Activated T-helper 2 cell treated with anti-CD3 and anti-CD28 coated beads, Interferon-gamma antibody, Interleukin-2, Interleukin-4, amounts not matched to agents 10 μg/mL and 5 μg/mL and 100 μg/mL, durations not matched to agents 14 hours and 24 hours and 36 hours (primary cell): ENCODE data around the gene ZBTB7C. TPM values are rescaled to one million over a fixed set of nuclear protein-coding genes. Genes with fewer than 3 reads are reported as not detected.

Source experiments
- DNase-seq: peaks from one replicate; pipeline ENCODE4 v3.0.0; 2021; ENCODE audit warnings: low spot score
- H3K27ac Mint-ChIP-seq: one replicate; pipeline ENCODE4 v1.8.0; 2021; ENCODE audit warnings: mixed read lengths
- H3K27me3 Mint-ChIP-seq: one replicate; pipeline ENCODE4 v1.8.0; 2021; ENCODE audit warnings: low read depth, mixed read lengths
- H3K36me3 Mint-ChIP-seq: one replicate; pipeline ENCODE4 v1.8.0; 2021; ENCODE audit warnings: low read depth, mixed read lengths
- H3K4me1 Mint-ChIP-seq: one replicate; pipeline ENCODE4 v1.8.0; 2021; ENCODE audit warnings: low read depth, mixed read lengths
- H3K4me3 Mint-ChIP-seq: one replicate; pipeline ENCODE4 v1.8.0; 2021; ENCODE audit warnings: low read depth, mild to moderate bottlenecking, moderate library complexity, mixed read lengths
- H3K9me3 Mint-ChIP-seq: one replicate; pipeline ENCODE4 v1.8.0; 2021; ENCODE audit warnings: mixed read lengths
- intact Hi-C: fragments of 100-400 bp; cut with micrococcal nuclease; formaldehyde crosslinking; loops from one replicate; pipeline ENCODE4 v1.15.1; 2023
- total RNA-seq: library from RNA; stranded (reverse); gene quantifications from 2 replicates; pipeline ENCODE4 v1.2.3, GENCODE V29; 2022

ZBTB7C gene
- total RNA-seq, 1 donor from 2014 or later: 0.21 TPM

GRCh38 chr18:48074929-48075706 is 334.1 kb downstream of the ZBTB7C start:
- Mint-ChIP-seq H3K27me3 (peaks cover 7% of the 10 kb centered on the region), H3K36me3 (no peaks in the 10 kb centered on the region), H3K4me3 (no peak overlapping the region), H3K9me3 (no peaks in the 10 kb centered on the region), H3K4me1 (no peaks in the 10 kb centered on the region), H3K27ac (no peak overlapping the region)
- DNase-seq: no peak
- intact Hi-C loops: no loop called here

DNA sequence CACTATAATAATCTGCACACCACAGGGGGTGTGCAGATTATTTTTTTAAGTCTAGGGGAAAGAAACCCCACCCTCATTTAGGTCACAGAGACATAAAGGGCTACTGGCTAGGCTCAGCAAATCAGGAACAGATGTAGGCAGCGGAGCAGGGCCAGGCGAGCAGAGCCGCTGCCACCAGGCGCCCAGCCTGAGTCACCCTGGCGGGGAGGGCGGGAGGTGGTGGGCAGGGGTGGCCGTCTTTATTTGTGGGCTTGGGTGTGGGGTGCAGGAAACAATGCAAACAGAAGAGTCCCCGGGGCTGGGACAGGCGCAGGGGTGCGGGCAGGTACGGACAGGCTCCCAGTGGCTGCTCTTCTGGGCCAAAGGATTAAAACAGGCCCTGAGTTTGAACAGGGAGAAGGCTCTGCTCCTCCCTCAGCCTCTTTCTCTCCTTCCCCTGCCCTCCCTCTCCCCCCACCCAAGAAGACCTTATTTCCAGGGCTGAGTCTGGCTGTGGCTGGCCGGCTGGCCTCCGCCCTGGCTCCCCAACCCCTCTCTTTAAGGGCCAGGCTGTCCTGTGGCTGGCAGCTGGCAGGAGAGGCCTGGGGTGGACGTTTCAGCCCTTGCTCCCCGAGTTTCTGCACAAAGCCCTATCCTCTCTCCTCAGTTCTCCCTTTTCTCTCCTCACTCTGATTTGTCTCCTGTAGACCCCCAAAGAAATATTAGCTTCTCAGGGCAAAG is 335.8 kb downstream of the ZBTB7C start:
- Mint-ChIP-seq H3K9me3 (no peaks in the 10 kb centered on the region), H3K27ac (no peak overlapping the region), H3K4me1 (no peaks in the 10 kb centered on the region), H3K27me3 (peaks cover 8% of the 10 kb centered on the region), H3K4me3 (no peak overlapping the region), H3K36me3 (no peaks in the 10 kb centered on the region)
- intact Hi-C loops: no loop called here
- no peak for DNase-seq

GRCh38 chr18:48072428-48073204 is 336.6 kb downstream of the ZBTB7C start:
- DNase-seq: no peak
- intact Hi-C loops: no loop called here
- Mint-ChIP-seq H3K4me3 (no peak overlapping the region), H3K27me3 (peaks cover 8% of the 10 kb centered on the region), H3K9me3 (no peaks in the 10 kb centered on the region), H3K36me3 (no peaks in the 10 kb centered on the region), H3K27ac (no peak overlapping the region), H3K4me1 (no peaks in the 10 kb centered on the region)

DNA sequence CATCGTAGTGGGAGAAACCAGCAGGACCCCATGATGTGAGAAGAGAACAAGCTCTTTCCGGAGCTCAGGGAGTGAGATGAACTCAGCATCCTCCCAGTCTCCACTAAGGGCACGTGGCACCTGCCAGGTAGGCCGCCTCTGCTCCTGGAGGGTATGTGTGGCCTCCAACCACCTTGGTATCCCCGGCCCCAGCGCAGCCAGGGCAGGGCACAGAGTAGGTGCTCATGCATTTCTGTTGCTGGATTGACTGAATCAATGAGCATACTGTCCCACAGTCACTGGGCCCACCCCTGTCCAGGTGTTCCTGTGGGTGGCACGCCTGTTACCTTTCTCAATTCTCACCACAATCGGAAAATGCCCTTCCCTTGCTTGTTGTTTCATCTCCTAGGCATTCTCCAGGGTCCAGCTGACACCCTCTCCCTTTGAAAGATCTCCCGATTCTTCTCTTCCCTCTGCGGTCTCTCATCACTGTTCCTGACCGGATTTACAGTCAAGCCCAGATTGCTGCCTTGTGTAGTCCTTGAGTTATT is 340.2 kb downstream of the ZBTB7C start:
- Mint-ChIP-seq H3K27me3 (peaks cover 6% of the 10 kb centered on the region), H3K36me3 (no peaks in the 10 kb centered on the region), H3K9me3 (no peaks in the 10 kb centered on the region), H3K4me3 (no peak overlapping the region), H3K27ac (no peak overlapping the region), H3K4me1 (no peaks in the 10 kb centered on the region)
- DNase-seq: no peak
- intact Hi-C loops: no loop called here

DNA sequence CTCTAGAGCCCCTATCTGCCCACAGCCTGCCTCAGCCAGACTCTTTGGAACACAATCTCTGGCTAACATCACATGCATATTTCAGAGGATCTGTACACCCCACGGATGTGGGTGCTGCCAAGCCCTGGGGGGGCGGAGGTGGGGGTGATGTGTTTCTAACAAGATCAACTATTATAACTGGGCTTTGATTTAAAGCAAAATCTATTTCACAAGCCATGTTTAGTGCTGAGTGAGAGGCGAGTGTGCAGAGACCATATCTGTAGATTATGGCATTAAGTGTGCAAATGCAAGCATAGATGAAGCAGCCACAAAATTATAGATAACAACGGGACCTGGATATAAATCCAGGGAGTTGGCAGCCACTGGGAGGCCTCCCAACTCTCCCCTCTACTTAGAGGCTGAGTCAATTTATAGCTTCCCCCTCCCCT is 342.9 kb downstream of the ZBTB7C start:
- intact Hi-C loops: no loop called here
- no peaks in the 10 kb centered on the region for H3K9me3 Mint-ChIP-seq

DNA sequence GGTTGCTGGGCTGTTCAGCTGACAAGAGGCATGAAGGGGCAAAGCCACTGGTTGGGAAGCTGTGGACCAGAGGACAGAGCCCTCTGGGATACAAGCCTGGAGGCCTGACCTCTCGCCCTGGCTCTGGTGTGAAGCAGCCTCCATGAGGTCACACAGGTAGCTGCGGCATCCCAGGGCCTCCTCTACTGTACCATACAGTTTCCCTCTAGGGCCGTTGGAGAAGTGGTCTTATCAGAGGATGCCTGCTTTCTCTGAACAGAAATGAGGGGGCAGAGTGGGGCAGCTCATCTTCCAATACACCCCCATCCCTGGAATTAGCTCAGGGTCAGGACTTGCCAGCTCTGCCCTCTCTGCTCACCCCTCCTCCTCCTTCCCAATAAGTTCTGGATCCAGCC is 343.6 kb downstream of the ZBTB7C start:
- no peak overlapping the region for H3K27ac Mint-ChIP-seq
- H3K27me3 Mint-ChIP-seq: peaks cover 2% of the 10 kb centered on the region
- intact Hi-C loops: no loop called here
- H3K4me1 Mint-ChIP-seq: no peaks in the 10 kb centered on the region
- no peaks in the 10 kb centered on the region for H3K9me3 Mint-ChIP-seq
- no peak for DNase-seq
- H3K36me3 Mint-ChIP-seq: no peaks in the 10 kb centered on the region
- H3K4me3 Mint-ChIP-seq: no peak overlapping the region

More for the DNA sequence above, 342.9 kb downstream of the ZBTB7C start:
- Mint-ChIP-seq H3K4me1 (no peaks in the 10 kb centered on the region), H3K27ac (no peak overlapping the region), H3K27me3 (peaks cover 2% of the 10 kb centered on the region), H3K36me3 (no peaks in the 10 kb centered on the region), H3K4me3 (no peak overlapping the region)
- no peak for DNase-seq

DNA sequence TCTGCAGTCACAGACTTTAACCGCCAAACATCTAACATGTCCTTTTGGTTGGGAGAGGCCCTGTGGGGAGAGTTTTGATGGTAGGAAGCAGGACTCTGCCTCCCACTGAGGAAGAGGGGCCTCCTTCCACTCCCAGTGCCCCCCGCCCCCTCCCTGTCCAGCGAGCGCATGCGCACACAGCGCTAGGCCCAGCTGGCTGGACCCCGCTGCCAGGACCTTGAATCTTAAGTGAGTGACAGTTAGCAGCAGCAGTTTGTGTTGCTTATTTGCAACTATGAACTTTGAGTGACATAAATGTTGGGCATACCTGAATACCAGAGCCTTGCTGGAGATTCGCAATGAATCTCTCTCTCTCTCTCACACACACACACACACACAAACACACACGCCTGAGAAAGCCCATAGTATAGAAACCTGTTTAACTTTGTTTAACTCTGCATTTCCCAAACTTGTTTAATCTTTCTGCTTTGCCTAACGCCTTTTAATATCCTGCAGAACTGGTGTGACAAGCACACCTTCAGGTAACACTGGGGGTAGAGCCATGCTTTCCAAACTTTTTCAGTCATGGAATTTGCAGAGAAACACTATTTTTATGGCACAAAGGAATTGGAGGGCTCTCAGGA is 344.1 kb downstream of the ZBTB7C start:
- intact Hi-C loops: no loop called here
- Mint-ChIP-seq H3K27ac (no peak overlapping the region), H3K27me3 (peaks cover under 1% of the 10 kb centered on the region), H3K4me1 (no peaks in the 10 kb centered on the region), H3K4me3 (no peak overlapping the region), H3K9me3 (no peaks in the 10 kb centered on the region), H3K36me3 (no peaks in the 10 kb centered on the region)
- DNase-seq: no peak

DNA sequence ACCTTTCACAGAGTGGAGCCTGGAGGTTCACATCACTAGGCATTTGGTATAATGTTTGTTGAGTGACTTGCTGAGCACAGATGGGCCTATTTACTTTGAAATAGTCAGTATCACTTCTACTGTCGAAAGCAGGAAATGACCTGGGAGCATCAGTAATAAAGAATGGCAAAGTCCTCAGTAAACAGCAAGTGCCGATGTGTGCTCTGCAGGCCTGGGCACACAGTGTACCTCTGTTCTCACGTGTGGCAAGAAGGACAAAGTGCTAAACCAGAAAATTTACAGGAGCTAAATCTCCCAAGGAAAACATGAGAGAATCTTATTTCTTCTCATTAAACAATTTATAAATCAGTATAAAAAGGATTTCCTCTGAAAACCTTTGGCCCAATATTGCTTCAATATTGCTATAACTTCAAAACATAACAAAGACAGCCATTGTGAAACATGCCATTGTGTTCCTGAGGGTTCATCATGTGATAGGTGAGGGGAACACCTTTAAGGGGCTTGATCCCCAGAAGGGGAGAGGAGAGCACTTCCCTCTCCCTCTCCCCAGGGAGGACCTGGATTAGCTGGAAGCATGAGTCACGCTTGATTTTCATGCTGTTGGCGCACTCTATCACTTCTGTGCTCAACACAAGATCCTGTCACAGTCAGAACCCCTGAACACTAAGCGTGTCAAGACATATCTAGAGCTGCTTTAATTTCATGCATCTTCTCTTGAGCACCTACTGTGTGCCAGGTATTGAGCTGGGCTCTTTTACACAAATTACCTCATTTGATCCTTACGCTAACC is 347.2 kb downstream of the ZBTB7C start:
- Mint-ChIP-seq H3K36me3 (no peaks in the 10 kb centered on the region), H3K9me3 (no peaks in the 10 kb centered on the region), H3K4me3 (no peak overlapping the region), H3K27ac (no peak overlapping the region), H3K27me3 (peaks cover 18% of the 10 kb centered on the region), H3K4me1 (no peaks in the 10 kb centered on the region)
- DNase-seq: no peak
- intact Hi-C loops: no loop called here

DNA sequence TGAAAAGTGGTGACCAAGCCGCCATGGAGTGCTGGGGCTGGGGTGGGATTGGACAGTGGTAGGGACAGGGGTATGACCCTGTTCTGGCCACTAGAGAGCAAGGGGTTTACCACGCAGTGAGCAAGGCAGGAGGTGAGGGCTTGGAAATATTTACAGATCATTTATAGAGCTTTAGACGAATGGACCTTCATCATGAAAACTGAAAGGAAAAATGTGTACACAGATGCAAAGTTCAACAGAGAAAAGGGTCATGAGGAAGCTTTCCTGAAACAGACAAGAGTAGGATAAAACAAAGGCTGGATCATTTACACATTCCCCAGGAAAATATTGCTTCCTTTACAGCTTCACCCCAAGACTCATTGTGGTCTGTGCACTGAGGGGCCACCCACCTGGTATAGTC is 348.2 kb downstream of the ZBTB7C start:
- Mint-ChIP-seq H3K36me3 (no peaks in the 10 kb centered on the region), H3K4me3 (no peak overlapping the region), H3K27me3 (peaks cover 27% of the 10 kb centered on the region), H3K4me1 (no peaks in the 10 kb centered on the region), H3K27ac (no peak overlapping the region), H3K9me3 (no peaks in the 10 kb centered on the region)
- intact Hi-C loops: no loop called here
- no peak for DNase-seq

DNA sequence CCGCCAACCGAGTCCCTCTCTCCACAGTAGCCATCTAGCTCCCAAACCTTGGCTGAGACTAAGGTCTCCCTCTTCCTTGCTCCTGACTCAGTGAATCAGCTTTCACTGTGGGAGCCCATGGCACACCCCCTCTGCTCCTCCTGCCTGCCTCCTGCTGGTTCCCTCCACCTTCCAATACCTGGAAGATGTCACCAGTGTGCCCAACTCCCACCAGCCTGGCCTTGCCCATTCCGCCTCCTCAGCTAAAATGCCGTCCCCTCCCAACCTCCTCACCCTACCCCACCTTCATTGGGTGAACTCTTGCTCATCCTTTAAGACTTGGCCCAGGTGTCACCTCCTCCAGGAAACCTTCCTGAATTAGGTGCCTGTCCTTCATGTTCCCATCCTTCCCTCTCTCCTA is 348.8 kb downstream of the ZBTB7C start:
- H3K4me1 Mint-ChIP-seq: no peaks in the 10 kb centered on the region
- no peak overlapping the region for H3K4me3 Mint-ChIP-seq
- no peak for DNase-seq
- no peaks in the 10 kb centered on the region for H3K36me3 Mint-ChIP-seq
- intact Hi-C loops: no loop called here
- H3K9me3 Mint-ChIP-seq: no peaks in the 10 kb centered on the region
- H3K27ac Mint-ChIP-seq: no peak overlapping the region
- peaks cover 30% of the 10 kb centered on the region for H3K27me3 Mint-ChIP-seq

DNA sequence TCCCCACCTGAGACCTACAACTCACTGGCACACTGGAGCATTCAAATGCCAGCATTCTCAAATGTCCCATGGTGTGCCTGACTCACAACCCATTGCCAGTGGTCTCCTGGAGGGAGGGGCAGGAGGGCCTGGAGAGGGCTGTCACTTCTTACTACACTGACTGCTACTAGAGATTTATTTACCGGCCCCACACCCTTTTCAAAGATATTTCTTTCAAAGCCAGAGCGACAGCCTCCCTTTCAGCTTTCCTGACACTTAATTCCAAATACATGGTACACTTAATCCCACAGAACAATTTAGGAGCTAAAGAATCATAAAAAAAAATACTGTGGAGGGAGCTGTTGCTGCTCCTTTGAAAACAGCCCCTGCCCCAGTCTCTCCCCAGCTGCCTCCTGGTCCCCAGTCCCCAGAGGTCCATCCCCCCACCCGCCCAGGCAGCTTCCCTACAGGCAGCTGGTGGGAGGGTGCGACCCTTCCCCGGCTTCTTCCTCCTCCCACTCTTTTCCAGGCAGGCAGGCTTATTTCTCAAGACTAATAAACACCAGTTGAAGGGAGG is 349.6 kb downstream of the ZBTB7C start:
- DNase-seq: no peak
- Mint-ChIP-seq H3K36me3 (no peaks in the 10 kb centered on the region), H3K4me3 (no peak overlapping the region), H3K27ac (no peak overlapping the region), H3K27me3 (peaks cover 34% of the 10 kb centered on the region), H3K4me1 (no peaks in the 10 kb centered on the region), H3K9me3 (no peaks in the 10 kb centered on the region)
- intact Hi-C loops: no loop called here

DNA sequence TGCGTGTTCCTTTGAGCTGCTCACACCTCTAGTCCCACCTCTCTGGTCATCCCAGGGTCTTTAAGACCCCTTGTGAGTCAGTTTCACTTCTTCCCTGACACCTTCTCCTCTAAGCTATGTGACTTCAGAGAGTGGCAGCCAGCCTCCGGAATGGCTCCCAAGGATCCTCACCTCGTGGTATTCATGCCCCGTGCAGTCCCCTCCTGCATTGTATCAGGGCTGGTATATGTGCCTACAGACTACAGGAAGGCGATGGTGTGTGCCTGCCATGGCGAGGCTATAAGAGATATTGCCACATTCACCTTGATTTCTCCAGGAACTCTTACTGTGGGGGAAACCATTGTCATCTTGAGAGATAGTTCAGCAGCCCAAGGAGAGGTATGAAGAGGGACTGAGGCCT is 350.7 kb downstream of the ZBTB7C start:
- H3K4me1 Mint-ChIP-seq: no peaks in the 10 kb centered on the region
- intact Hi-C loops: no loop called here
- peaks cover 43% of the 10 kb centered on the region for H3K27me3 Mint-ChIP-seq
- H3K36me3 Mint-ChIP-seq: no peaks in the 10 kb centered on the region
- no peak overlapping the region for H3K27ac Mint-ChIP-seq
- H3K4me3 Mint-ChIP-seq: no peak overlapping the region
- no peak for DNase-seq
- H3K9me3 Mint-ChIP-seq: no peaks in the 10 kb centered on the region
